Activated T-helper 1 cell treated with anti-CD3 and anti-CD28 coated beads, Interleukin-12 subunit alpha, Interleukin-12 subunit beta, Interleukin-2, Interleukin-4 antibody, amounts not matched to agents 30 ng/mL and 10 ng/mL and 1 ng/mL, durations not matched to agents 14 hours and 24 hours and 36 hours (primary cell): Measurements from ENCODE around the gene GALNTL6. TPM values are rescaled to one million over a fixed set of nuclear protein-coding genes. Genes with fewer than 3 reads are reported as not detected.

Source experiments
- DNase-seq: peaks from one replicate; pipeline ENCODE4 v3.0.0; 2021; ENCODE audit warnings: low spot score
- H3K27ac Mint-ChIP-seq: one replicate; pipeline ENCODE4 v1.8.0; 2021; ENCODE audit warnings: mild to moderate bottlenecking, mixed read lengths
- H3K27me3 Mint-ChIP-seq: one replicate; pipeline ENCODE4 v1.8.0; 2022; ENCODE audit warnings: mild to moderate bottlenecking, moderate library complexity, mixed read lengths; ENCODE audit not compliant: insufficient read depth
- H3K36me3 Mint-ChIP-seq: one replicate; pipeline ENCODE4 v1.8.0; 2021; ENCODE audit warnings: low read depth, mixed read lengths
- H3K4me1 Mint-ChIP-seq: one replicate; pipeline ENCODE4 v1.8.0; 2021; ENCODE audit warnings: low read depth, mixed read lengths
- H3K4me3 Mint-ChIP-seq: one replicate; pipeline ENCODE4 v1.8.0; 2021; ENCODE audit warnings: mild to moderate bottlenecking, moderate library complexity, mixed read lengths
- H3K9me3 Mint-ChIP-seq: one replicate; pipeline ENCODE4 v1.8.0; 2021; ENCODE audit warnings: mixed read lengths
- intact Hi-C: fragments of 100-400 bp; cut with micrococcal nuclease; formaldehyde crosslinking; loops from one replicate; pipeline ENCODE4 v1.15.1; 2024
- total RNA-seq: library from RNA; stranded (reverse); gene quantifications from 2 replicates; pipeline ENCODE4 v1.2.3, GENCODE V29; 2022

The GALNTL6 gene
- total RNA-seq, 1 donor from 2014 or later = not detected

GRCh38 chr4:172153719-172154118, 340.5 kb downstream of the GALNTL6 start:
- no peaks in the 10 kb centered on the region for H3K4me1 Mint-ChIP-seq
- intact Hi-C loops = no loop called here
- no peaks in the 10 kb centered on the region for H3K36me3 Mint-ChIP-seq
- no peaks in the 10 kb centered on the region for H3K9me3 Mint-ChIP-seq
- DNase-seq = no peak
- H3K27ac Mint-ChIP-seq = no peak overlapping the region
- no peak overlapping the region for H3K4me3 Mint-ChIP-seq
- H3K27me3 Mint-ChIP-seq = no peaks in the 10 kb centered on the region

GRCh38 chr4:172155838-172156345, 342.7 kb downstream of the GALNTL6 start:
- intact Hi-C loops = no loop called here
- no peaks in the 10 kb centered on the region for H3K27me3 Mint-ChIP-seq
- H3K36me3 Mint-ChIP-seq = no peaks in the 10 kb centered on the region
- no peak for DNase-seq
- no peak overlapping the region for H3K27ac Mint-ChIP-seq
- no peak overlapping the region for H3K4me3 Mint-ChIP-seq
- no peaks in the 10 kb centered on the region for H3K4me1 Mint-ChIP-seq
- no peaks in the 10 kb centered on the region for H3K9me3 Mint-ChIP-seq

- no peak for DNase-seq
- Mint-ChIP-seq H3K36me3 (no peaks in the 10 kb centered on the region), H3K27me3 (no peaks in the 10 kb centered on the region), H3K4me3 (no peak overlapping the region), H3K27ac (no peak overlapping the region), H3K9me3 (no peaks in the 10 kb centered on the region), H3K4me1 (no peaks in the 10 kb centered on the region)
- intact Hi-C loops = no loop called here
These were observed 344.7 kb downstream of the GALNTL6 start for GRCh38 chr4:172157946-172158345.

DNA sequence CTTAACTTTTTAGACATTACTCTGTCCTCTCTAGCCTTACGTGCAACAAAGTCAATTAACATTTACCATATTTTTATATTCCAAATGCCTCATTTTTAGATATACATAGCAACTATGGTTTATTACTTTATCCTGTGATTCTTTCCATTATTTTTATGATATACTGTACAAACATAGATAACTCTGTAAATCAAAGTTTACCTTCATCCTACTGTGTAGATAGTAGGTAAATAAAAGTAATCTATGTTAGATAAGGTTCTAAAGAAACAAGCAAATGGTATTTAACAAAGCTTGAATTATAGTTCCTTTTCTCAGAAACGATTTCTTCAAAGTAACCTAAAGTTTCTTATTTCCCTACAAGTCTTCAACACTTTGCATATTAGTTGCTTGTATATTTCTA, 350.0 kb downstream of the GALNTL6 start:
- intact Hi-C loops = no loop called here
- Mint-ChIP-seq H3K27ac (no peak overlapping the region), H3K4me3 (no peak overlapping the region), H3K27me3 (no peaks in the 10 kb centered on the region), H3K36me3 (no peaks in the 10 kb centered on the region), H3K9me3 (no peaks in the 10 kb centered on the region), H3K4me1 (no peaks in the 10 kb centered on the region)
- no peak for DNase-seq

- Mint-ChIP-seq H3K4me3 (no peak overlapping the region), H3K4me1 (no peaks in the 10 kb centered on the region), H3K27me3 (no peaks in the 10 kb centered on the region), H3K27ac (no peak overlapping the region), H3K36me3 (no peaks in the 10 kb centered on the region), H3K9me3 (no peaks in the 10 kb centered on the region)
- no peak for DNase-seq
- intact Hi-C loops = no loop called here
These were observed 355.7 kb downstream of the GALNTL6 start for GRCh38 chr4:172168888-172169287.

DNA sequence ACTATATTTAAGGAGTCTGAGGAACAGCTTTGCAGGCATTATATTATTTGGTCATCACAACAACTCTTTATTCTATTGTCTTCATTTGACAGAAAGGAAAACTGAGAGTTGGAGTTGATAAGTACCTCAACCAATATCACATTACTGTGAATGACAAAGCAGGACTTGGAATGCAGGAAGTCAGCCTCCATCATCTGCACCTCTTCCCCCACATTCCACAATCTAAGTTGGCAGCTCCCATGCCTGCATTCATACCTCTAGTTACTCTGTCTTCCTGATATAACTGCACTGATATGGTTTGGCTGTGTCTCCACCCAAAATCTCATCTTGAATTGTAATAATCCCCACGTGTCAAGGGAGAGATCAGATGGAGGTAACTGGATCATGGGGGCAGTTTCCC, 356.7 kb downstream of the GALNTL6 start:
- H3K27me3 Mint-ChIP-seq = no peaks in the 10 kb centered on the region
- H3K4me1 Mint-ChIP-seq = no peaks in the 10 kb centered on the region
- no peak overlapping the region for H3K27ac Mint-ChIP-seq
- intact Hi-C loops = no loop called here
- no peaks in the 10 kb centered on the region for H3K36me3 Mint-ChIP-seq
- no peak overlapping the region for H3K4me3 Mint-ChIP-seq
- no peaks in the 10 kb centered on the region for H3K9me3 Mint-ChIP-seq
- no peak for DNase-seq

DNA sequence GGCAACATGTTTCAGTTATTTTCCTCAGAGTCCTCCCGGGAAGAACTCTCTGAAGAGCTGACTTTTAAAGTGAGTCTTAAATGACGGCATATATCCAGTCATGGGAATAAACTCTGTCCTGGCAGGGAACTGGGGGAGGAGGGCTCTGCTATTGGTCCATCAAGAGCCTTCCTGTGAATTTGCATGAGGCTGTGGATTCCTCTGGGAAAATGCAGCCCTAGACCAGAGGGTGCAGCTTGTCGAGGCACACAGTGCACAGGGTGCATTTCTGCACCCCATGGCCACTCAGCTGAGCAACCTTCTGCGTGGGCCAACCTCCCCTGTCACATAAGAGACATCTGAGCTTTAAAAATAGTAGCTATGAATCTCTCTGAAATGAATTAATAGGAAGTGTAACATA, 360.0 kb downstream of the GALNTL6 start:
- Mint-ChIP-seq H3K4me3 (no peak overlapping the region), H3K27me3 (no peaks in the 10 kb centered on the region), H3K36me3 (no peaks in the 10 kb centered on the region), H3K9me3 (no peaks in the 10 kb centered on the region), H3K4me1 (no peaks in the 10 kb centered on the region), H3K27ac (no peak overlapping the region)
- DNase-seq = no peak
- intact Hi-C loops = no loop called here

GRCh38 chr4:172177382-172177781, 364.2 kb downstream of the GALNTL6 start:
- no peaks in the 10 kb centered on the region for H3K36me3 Mint-ChIP-seq
- DNase-seq = no peak
- no peaks in the 10 kb centered on the region for H3K9me3 Mint-ChIP-seq
- no peak overlapping the region for H3K4me3 Mint-ChIP-seq
- no peaks in the 10 kb centered on the region for H3K4me1 Mint-ChIP-seq
- H3K27ac Mint-ChIP-seq = no peak overlapping the region
- H3K27me3 Mint-ChIP-seq = no peaks in the 10 kb centered on the region
- intact Hi-C loops = no loop called here

GRCh38 chr4:172188248-172188988, 375.2 kb downstream of the GALNTL6 start:
- DNase-seq = no peak
- no peaks in the 10 kb centered on the region for H3K9me3 Mint-ChIP-seq
- H3K27me3 Mint-ChIP-seq = no peaks in the 10 kb centered on the region
- intact Hi-C loops = no loop called here
- no peak overlapping the region for H3K4me3 Mint-ChIP-seq
- no peak overlapping the region for H3K27ac Mint-ChIP-seq
- H3K36me3 Mint-ChIP-seq = no peaks in the 10 kb centered on the region
- no peaks in the 10 kb centered on the region for H3K4me1 Mint-ChIP-seq

- no peaks in the 10 kb centered on the region for H3K27me3 Mint-ChIP-seq
- DNase-seq = no peak
- H3K4me1 Mint-ChIP-seq = no peaks in the 10 kb centered on the region
- no peak overlapping the region for H3K4me3 Mint-ChIP-seq
- intact Hi-C loops = no loop called here
- H3K9me3 Mint-ChIP-seq = no peaks in the 10 kb centered on the region
- no peaks in the 10 kb centered on the region for H3K36me3 Mint-ChIP-seq
- H3K27ac Mint-ChIP-seq = no peak overlapping the region
These were observed 389.4 kb downstream of the GALNTL6 start for GRCh38 chr4:172202480-172203076.

- H3K4me3 Mint-ChIP-seq = no peak overlapping the region
- H3K4me1 Mint-ChIP-seq = no peaks in the 10 kb centered on the region
- DNase-seq = no peak
- no peaks in the 10 kb centered on the region for H3K27me3 Mint-ChIP-seq
- H3K36me3 Mint-ChIP-seq = no peaks in the 10 kb centered on the region
- no peaks in the 10 kb centered on the region for H3K9me3 Mint-ChIP-seq
- intact Hi-C loops = no loop called here
- H3K27ac Mint-ChIP-seq = no peak overlapping the region
These were observed 394.1 kb downstream of the GALNTL6 start for GRCh38 chr4:172207258-172207657.

- H3K27me3 Mint-ChIP-seq = no peaks in the 10 kb centered on the region
- H3K9me3 Mint-ChIP-seq = no peaks in the 10 kb centered on the region
- H3K4me3 Mint-ChIP-seq = no peak overlapping the region
- DNase-seq = no peak
- intact Hi-C loops = no loop called here
- H3K27ac Mint-ChIP-seq = no peak overlapping the region
- H3K4me1 Mint-ChIP-seq = no peaks in the 10 kb centered on the region
- H3K36me3 Mint-ChIP-seq = no peaks in the 10 kb centered on the region
These were observed 394.7 kb downstream of the GALNTL6 start for GRCh38 chr4:172207886-172208285.

- intact Hi-C loops = no loop called here
- Mint-ChIP-seq H3K9me3 (no peaks in the 10 kb centered on the region), H3K27ac (no peak overlapping the region), H3K36me3 (no peaks in the 10 kb centered on the region), H3K4me3 (no peak overlapping the region), H3K4me1 (no peaks in the 10 kb centered on the region), H3K27me3 (no peaks in the 10 kb centered on the region)
- DNase-seq = no peak
These were observed 407.5 kb downstream of the GALNTL6 start for GRCh38 chr4:172220679-172221078.
